ENCODE results near the gene PRDX5. TPM values are rescaled to one million over a fixed set of nuclear protein-coding genes. Genes with fewer than 3 reads are reported as not detected.
A peak's percentile ranks its signal among the peaks of the same experiment; 100 is the strongest.

PRDX5 gene
- total RNA-seq, result 100 to 1,000 TPM; 122 to 132 TPM

GRCh38 chr11:64317961-64318765 is at the start of gene PRDX5:
TSS of gene PRDX5 (plus strand) at chr11:64318121. CDS start at chr11:64318216, 95 bp downstream.
- peak within 1 kb of the TSS; percentile 99 for H3K27ac Mint-ChIP-seq
- H3K4me3 Mint-ChIP-seq, result peak within 1 kb of the TSS; percentile 94
- peaks cover 33% of the 10 kb centered on the region for H3K4me1 Mint-ChIP-seq (ENCODE audit: low read depth)
- DNase-seq, result peak; percentile 94
- H3K36me3 Mint-ChIP-seq (ENCODE audit: low read depth), result peaks cover 21% of the 10 kb centered on the region
- CTCF ChIA-PET, result interaction anchor here (0.6 to 3.8 kb wide), 23 partner anchors 9 to 455 kb away, joined by 3 to 22 read pairs (median 5); partner anchors contain the start of genes CCDC88B, FKBP2 and RPS6KA4
- no peaks in the 10 kb centered on the region for H3K9me3 Mint-ChIP-seq
- no peaks in the 10 kb centered on the region for H3K27me3 Mint-ChIP-seq (ENCODE audit: low read depth)
- intact Hi-C loops (cut with micrococcal nuclease), result loop anchor here (1.0 kb wide), 8 partner anchors 13 to 335 kb away; partner anchors contain the start of genes CCDC88B, ESRRA, FKBP2 and GPR137

- no peaks in the 10 kb centered on the region for H3K9me3 Mint-ChIP-seq
- intact Hi-C loops (cut with micrococcal nuclease), result loop anchor here (1.0 kb wide), 2 partner anchors 18 to 23 kb away; partner anchors contain the start of genes PLCB3 and PPP1R14B
- DNase-seq, result peak; percentile 61
- H3K4me3 Mint-ChIP-seq, result peak overlapping the region; percentile 90
- no peaks in the 10 kb centered on the region for H3K27me3 Mint-ChIP-seq (ENCODE audit: low read depth)
- peak overlapping the region; percentile 88 for H3K27ac Mint-ChIP-seq
- no peaks in the 10 kb centered on the region for H3K36me3 Mint-ChIP-seq (ENCODE audit: low read depth)
- CTCF ChIA-PET, result interaction anchor here (0.8 to 3.0 kb wide), 6 partner anchors 18 to 90 kb away, joined by 3 to 20 read pairs (median 6); partner anchors contain the start of genes CATSPERZ and PLCB3
- H3K4me1 Mint-ChIP-seq (ENCODE audit: low read depth), result peaks cover 15% of the 10 kb centered on the region
Observed at GRCh38 chr11:64268893-64269539, 48.9 kb upstream of the PRDX5 start.

GRCh38 chr11:64269540-64270220 is 48.2 kb upstream of the PRDX5 start:
- H3K27me3 Mint-ChIP-seq (ENCODE audit: low read depth), result no peaks in the 10 kb centered on the region

GRCh38 chr11:64275031-64275800 is 42.7 kb upstream of the PRDX5 start:
- H3K4me1 Mint-ChIP-seq (ENCODE audit: low read depth), result peaks cover 7% of the 10 kb centered on the region
- no peak for DNase-seq
- intact Hi-C loops (cut with micrococcal nuclease), result no loop called here
- peaks cover 6% of the 10 kb centered on the region for H3K36me3 Mint-ChIP-seq (ENCODE audit: low read depth)
- H3K9me3 Mint-ChIP-seq, result no peaks in the 10 kb centered on the region
- H3K27me3 Mint-ChIP-seq (ENCODE audit: low read depth), result no peaks in the 10 kb centered on the region
- no peak overlapping the region for H3K27ac Mint-ChIP-seq
- H3K4me3 Mint-ChIP-seq, result no peak overlapping the region
- CTCF ChIA-PET, result interaction anchor here (0.7 to 2.7 kb wide), 4 partner anchors 12 to 29 kb away, joined by 3 to 8 read pairs (median 4); no protein-coding TSS in a partner anchor

More at GRCh38 chr11:64269540-64270220, 48.2 kb upstream of the PRDX5 start:
- Mint-ChIP-seq H3K9me3 (no peaks in the 10 kb centered on the region), H3K4me1 (ENCODE audit: low read depth) (peaks cover 15% of the 10 kb centered on the region), H3K36me3 (ENCODE audit: low read depth) (no peaks in the 10 kb centered on the region), H3K27ac (peak overlapping the region; percentile 88), H3K4me3 (peak overlapping the region; percentile 90)
- peak; percentile 98 for DNase-seq
- CTCF ChIA-PET, result interaction anchor here (0.8 to 3.5 kb wide), 6 partner anchors 19 to 90 kb away, joined by 3 to 56 read pairs (median 5); partner anchors contain the start of genes CATSPERZ and PLCB3
- intact Hi-C loops (cut with micrococcal nuclease), result loop anchor here (1.0 to 2.0 kb wide), 11 partner anchors 16 to 84 kb away; partner anchors contain the start of genes CCDC88B, DNAJC4, ESRRA and FKBP2

- CTCF ChIA-PET, result interaction anchor here (0.9 to 2.7 kb wide), 3 partner anchors 25 to 28 kb away, joined by 3 to 8 read pairs (median 4); no protein-coding TSS in a partner anchor
- Mint-ChIP-seq H3K4me3 (no peak overlapping the region), H3K27me3 (ENCODE audit: low read depth) (no peaks in the 10 kb centered on the region), H3K36me3 (ENCODE audit: low read depth) (peaks cover 6% of the 10 kb centered on the region), H3K27ac (no peak overlapping the region), H3K4me1 (ENCODE audit: low read depth) (peaks cover 7% of the 10 kb centered on the region), H3K9me3 (no peaks in the 10 kb centered on the region)
- intact Hi-C loops (cut with micrococcal nuclease), result no loop called here
- DNase-seq, result no peak
Observed at GRCh38 chr11:64275841-64276240, 42.1 kb upstream of the PRDX5 start.

- H3K36me3 Mint-ChIP-seq (ENCODE audit: low read depth), result peaks cover 7% of the 10 kb centered on the region
- no peak overlapping the region for H3K4me3 Mint-ChIP-seq
- no peak for DNase-seq
- no peaks in the 10 kb centered on the region for H3K27me3 Mint-ChIP-seq (ENCODE audit: low read depth)
- intact Hi-C loops (cut with micrococcal nuclease), result no loop called here
- peaks cover 7% of the 10 kb centered on the region for H3K4me1 Mint-ChIP-seq (ENCODE audit: low read depth)
- H3K9me3 Mint-ChIP-seq, result no peaks in the 10 kb centered on the region
- CTCF ChIA-PET, result interaction anchor here (1.1 to 1.7 kb wide), 2 partner anchors 28 to 71 kb away, joined by 3 to 4 read pairs; no protein-coding TSS in a partner anchor
- H3K27ac Mint-ChIP-seq, result no peak overlapping the region
Observed at GRCh38 chr11:64276653-64277431, 41.1 kb upstream of the PRDX5 start.

- H3K27me3 Mint-ChIP-seq (ENCODE audit: low read depth), result no peaks in the 10 kb centered on the region
Observed at GRCh38 chr11:64278576-64279190, 39.2 kb upstream of the PRDX5 start.

GRCh38 chr11:64281957-64282770 is 35.8 kb upstream of the PRDX5 start:
- Mint-ChIP-seq H3K4me3 (no peak overlapping the region), H3K27ac (no peak overlapping the region), H3K4me1 (ENCODE audit: low read depth) (peaks cover 17% of the 10 kb centered on the region), H3K9me3 (no peaks in the 10 kb centered on the region), H3K27me3 (ENCODE audit: low read depth) (no peaks in the 10 kb centered on the region), H3K36me3 (ENCODE audit: low read depth) (peaks cover 11% of the 10 kb centered on the region)
- CTCF ChIA-PET, result interaction anchor here (0.8 to 1.4 kb wide), 2 partner anchors 18 to 20 kb away, joined by 6 to 8 read pairs; no protein-coding TSS in a partner anchor
- intact Hi-C loops (cut with micrococcal nuclease), result no loop called here
- no peak for DNase-seq

More at GRCh38 chr11:64278576-64279190, 39.2 kb upstream of the PRDX5 start:
- Mint-ChIP-seq H3K36me3 (ENCODE audit: low read depth) (peaks cover 11% of the 10 kb centered on the region), H3K4me1 (ENCODE audit: low read depth) (peaks cover 7% of the 10 kb centered on the region), H3K4me3 (no peak overlapping the region), H3K9me3 (no peaks in the 10 kb centered on the region), H3K27ac (no peak overlapping the region)
- CTCF ChIA-PET, result interaction anchor here (0.6 to 1.6 kb wide), 2 partner anchors 23 to 133 kb away, joined by 4 to 5 read pairs; no protein-coding TSS in a partner anchor
- intact Hi-C loops (cut with micrococcal nuclease), result no loop called here
- no peak for DNase-seq

GRCh38 chr11:64283092-64283491 is 34.8 kb upstream of the PRDX5 start:
- intact Hi-C loops (cut with micrococcal nuclease), result no loop called here
- Mint-ChIP-seq H3K27me3 (ENCODE audit: low read depth) (no peaks in the 10 kb centered on the region), H3K9me3 (no peaks in the 10 kb centered on the region), H3K4me3 (peak overlapping the region; percentile 80), H3K27ac (peak overlapping the region; percentile 30), H3K4me1 (ENCODE audit: low read depth) (peaks cover 17% of the 10 kb centered on the region), H3K36me3 (ENCODE audit: low read depth) (peaks cover 11% of the 10 kb centered on the region)
- CTCF ChIA-PET, result interaction anchor here (1.2 to 3.1 kb wide), 3 partner anchors 18 to 77 kb away, joined by 4 to 12 read pairs (median 6); partner anchors contain the start of gene FERMT3
- no peak for DNase-seq

All from activated naive CD4-positive, alpha-beta T cell treated with anti-CD3 and anti-CD28 coated beads for 36 hours (primary cell).